Suprapubic skin (tissue), 4 donors: ENCODE measurements around the gene COL7A1.

Experiments used
- EP300 ChIP-seq: sonication (generic); formaldehyde crosslinking; IDR thresholded peaks from one replicate; pipeline ENCODE4 v1.6.1; 2017; ENCODE audit warnings: antibody characterized with exemption
- POLR2A ChIP-seq, 2 donors: fragments of 450-650 bp; IDR thresholded peaks; one replicate each; pipeline ENCODE4 v1.6.1; 2017; ENCODE audit warnings: antibody characterized with exemption in 2 of 2, mild to moderate bottlenecking in 2 of 2, moderate library complexity in 2 of 2
- POLR2AphosphoS5 ChIP-seq, 3 donors: sonication (generic); formaldehyde crosslinking; IDR thresholded peaks; one replicate each; pipeline ENCODE4 v1.6.1; 2017; ENCODE audit warnings: antibody characterized with exemption in 3 of 3
- TF ChIP-seq, protein P1 (sequence below), 2 donors: fragments of 200-600 bp in 1 of 2; fragments of 450-650 bp in 1 of 2; sonication (generic) in 1 of 2; IDR thresholded peaks; one replicate each; pipeline ENCODE4 v1.5.1; 2016 to 2019; ENCODE audit warnings: antibody characterized with exemption in 2 of 2, mild to moderate bottlenecking in 1 of 2, moderate library complexity in 1 of 2

DNA sequence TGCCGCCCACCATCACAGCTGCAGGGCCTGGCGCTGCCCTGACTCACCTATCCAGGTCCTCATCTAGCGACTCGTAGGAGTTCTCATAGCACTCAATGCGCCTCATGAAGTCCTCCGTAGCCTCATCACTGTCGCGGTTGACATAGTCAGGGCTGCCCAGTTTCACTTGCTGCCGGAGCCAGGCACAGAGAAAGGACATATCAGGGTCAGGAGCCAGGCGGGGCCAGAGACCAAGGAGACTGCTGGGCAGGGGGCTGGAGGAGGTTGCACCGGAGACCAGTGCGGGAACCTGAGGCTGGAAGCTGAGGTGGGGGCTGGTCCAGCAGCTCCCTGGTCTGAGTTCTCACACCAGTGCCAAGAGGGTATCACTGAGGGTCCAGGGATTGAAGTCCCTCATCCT, 56.7 kb downstream of the COL7A1 start:
- TF ChIP-seq, protein P1, sequence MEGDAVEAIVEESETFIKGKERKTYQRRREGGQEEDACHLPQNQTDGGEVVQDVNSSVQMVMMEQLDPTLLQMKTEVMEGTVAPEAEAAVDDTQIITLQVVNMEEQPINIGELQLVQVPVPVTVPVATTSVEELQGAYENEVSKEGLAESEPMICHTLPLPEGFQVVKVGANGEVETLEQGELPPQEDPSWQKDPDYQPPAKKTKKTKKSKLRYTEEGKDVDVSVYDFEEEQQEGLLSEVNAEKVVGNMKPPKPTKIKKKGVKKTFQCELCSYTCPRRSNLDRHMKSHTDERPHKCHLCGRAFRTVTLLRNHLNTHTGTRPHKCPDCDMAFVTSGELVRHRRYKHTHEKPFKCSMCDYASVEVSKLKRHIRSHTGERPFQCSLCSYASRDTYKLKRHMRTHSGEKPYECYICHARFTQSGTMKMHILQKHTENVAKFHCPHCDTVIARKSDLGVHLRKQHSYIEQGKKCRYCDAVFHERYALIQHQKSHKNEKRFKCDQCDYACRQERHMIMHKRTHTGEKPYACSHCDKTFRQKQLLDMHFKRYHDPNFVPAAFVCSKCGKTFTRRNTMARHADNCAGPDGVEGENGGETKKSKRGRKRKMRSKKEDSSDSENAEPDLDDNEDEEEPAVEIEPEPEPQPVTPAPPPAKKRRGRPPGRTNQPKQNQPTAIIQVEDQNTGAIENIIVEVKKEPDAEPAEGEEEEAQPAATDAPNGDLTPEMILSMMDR (IDR thresholded peaks at IDR 0.05) = no peak
- no peak for TF ChIP-seq POLR2A (IDR thresholded peaks at IDR 0.05)
- TF ChIP-seq EP300 = no peak
- TF ChIP-seq POLR2AphosphoS5 (IDR thresholded peaks at IDR 0.05) = no peak
